PC-9 (cell line): Measurements from ENCODE around the gene IRS1. TPM values are rescaled to one million over a fixed set of nuclear protein-coding genes. Genes with fewer than 3 reads are reported as not detected.

Experiments used
- BruUV-seq: library from RNA; stranded (reverse); fragments of 400-500 nt; replicated peaks from 2 replicates; lab custom pipeline; 2021; lab: Mats Ljungman, UMichigan
- CTCF ChIA-PET: fragments of 300-600 bp; sonication (Branson Sonifier 250); formaldehyde crosslinking; loops from one replicate; lab custom pipeline; 2022; ENCODE audit warnings: antibody characterized with exemption; lab: Charles Lee
- POLR2A ChIA-PET: fragments of 300-600 bp; sonication (Branson Sonifier 250); formaldehyde crosslinking; loops from one replicate; lab custom pipeline; 2022; ENCODE audit warnings: antibody characterized with exemption; ENCODE audit not compliant: unreplicated experiment; lab: Charles Lee
- DNase-seq, 2 experiments: peaks; one replicate each; pipeline versions ENCODE4 v3.0.0 to v3.0.0-alpha.2; 2015 to 2022; ENCODE audit warnings: mixed read lengths in 1 of 2
- H2AFZ ChIP-seq: fragments of 200-600 bp; sonication (generic); 2 replicates; pipeline ENCODE4 v1.8.1; 2017; ENCODE audit warnings: antibody characterized with exemption
- H3F3A ChIP-seq: fragments of 200-600 bp; sonication (generic); 2 replicates; pipeline ENCODE4 v1.8.1; 2017; ENCODE audit warnings: antibody characterized with exemption, mild to moderate bottlenecking, low read depth; ENCODE audit not compliant: insufficient read depth
- H3K27ac ChIP-seq: fragments of 200-600 bp; sonication (generic); 2 replicates; pipeline ENCODE4 v1.6.1; 2016; ENCODE audit warnings: mixed run types
- H3K27me3 ChIP-seq: fragments of 200-600 bp; sonication (generic); 2 replicates; pipeline ENCODE4 v1.6.1; 2016; ENCODE audit warnings: low read depth, mixed run types; ENCODE audit not compliant: insufficient read depth
- H3K36me3 ChIP-seq: fragments of 200-600 bp; sonication (generic); 2 replicates; pipeline ENCODE4 v1.6.1; 2016; ENCODE audit warnings: low read depth, mixed run types
- H3K4me1 ChIP-seq: fragments of 200-600 bp; sonication (generic); replicated peaks from 2 replicates; pipeline ENCODE4 v1.6.1; 2016; ENCODE audit warnings: mixed run types; ENCODE audit not compliant: insufficient read depth
- H3K4me2 ChIP-seq: fragments of 200-600 bp; sonication (generic); 2 replicates; pipeline ENCODE4 v1.6.1; 2017; ENCODE audit warnings: mixed run types
- H3K4me3 ChIP-seq: fragments of 200-600 bp; sonication (generic); 2 replicates; pipeline ENCODE4 v1.6.1; 2016; ENCODE audit warnings: mixed run types
- H3K79me2 ChIP-seq: fragments of 200-600 bp; sonication (generic); 2 replicates; pipeline ENCODE4 v1.6.1; 2017; ENCODE audit warnings: low read depth, mixed run types
- H3K9me2 ChIP-seq: fragments of 200-600 bp; sonication (generic); 2 replicates; pipeline ENCODE4 v1.8.1; 2017; ENCODE audit warnings: mild to moderate bottlenecking; ENCODE audit not compliant: insufficient read depth
- H3K9me3 ChIP-seq: fragments of 200-600 bp; sonication (generic); 2 replicates; pipeline ENCODE4 v1.8.1; 2016; ENCODE audit warnings: low read depth; ENCODE audit not compliant: insufficient read depth
- H4K20me1 ChIP-seq: fragments of 200-600 bp; sonication (generic); 2 replicates; pipeline ENCODE4 v1.8.1; 2017; ENCODE audit not compliant: insufficient read depth
- CTCF ChIP-seq: fragments of 200-600 bp; sonication (generic); conservative IDR thresholded peaks from 2 replicates; pipeline ENCODE4 v1.6.1; 2017; ENCODE audit warnings: mixed run types, antibody characterized with exemption, mild to moderate bottlenecking, moderate library complexity
- EZH2 ChIP-seq: fragments of 200-600 bp; sonication (generic); IDR thresholded peaks from 2 replicates; pipeline ENCODE4 v1.8.0; 2017; ENCODE audit warnings: antibody characterized with exemption, low read depth
- intact Hi-C: fragments of 100-400 bp; cut with micrococcal nuclease; formaldehyde crosslinking; loops from one replicate; pipeline ENCODE4 v1.10.0; 2022; ENCODE audit not compliant: unreplicated experiment
- total RNA-seq: library from RNA; stranded (reverse); gene quantifications from 2 replicates; pipeline ENCODE4 v1.2.3, GENCODE V29; 2021

Gene IRS1
- total RNA-seq, 1 experiment from 2014 or later, result 28.6 TPM

GRCh38 chr2:226788064-226788463, 11.6 kb downstream of the IRS1 start:
- ChIA-PET CTCF (no interaction called here), POLR2A (interaction anchor here (0.7 kb wide), 1 partner anchor 46 kb away, joined by 4 read pairs; no protein-coding TSS in a partner anchor)
- no TSS peak for BruUV-seq
- peaks cover 26% of the 10 kb centered on the region for H3K4me1 ChIP-seq
- peaks cover 52% of the 10 kb centered on the region for H3K36me3 ChIP-seq
- 0 out of 2 replicates have a peak, but pooled peaks cover 3% of the 10 kb centered on the region for H4K20me1 ChIP-seq
- no peak overlapping the region for H3K4me3 ChIP-seq
- 0 out of 2 replicates have a peak overlapping the region, but pooled peaks have one; percentile 4 for H3K4me2 ChIP-seq
- DNase-seq, result no peak
- no peaks in the 10 kb centered on the region for H3K9me3 ChIP-seq
- no peak overlapping the region for H2AFZ ChIP-seq
- H3K27ac ChIP-seq, result no peak overlapping the region
- H3F3A ChIP-seq, result peaks cover 18% of the 10 kb centered on the region
- intact Hi-C loops, result no loop called here
- no peaks in the 10 kb centered on the region for H3K9me2 ChIP-seq
- H3K79me2 ChIP-seq, result peaks cover 91% of the 10 kb centered on the region
- TF ChIP-seq CTCF (no peak), EZH2 (no peak)
- H3K27me3 ChIP-seq, result no peaks in the 10 kb centered on the region

- BruUV-seq, result no TSS peak
- Histone ChIP-seq H3F3A (no peaks in the 10 kb centered on the region; the same call in 1 of the 2 replicates), H3K27me3 (no peaks in the 10 kb centered on the region), H3K4me2 (no peak overlapping the region), H4K20me1 (0 out of 2 replicates have a peak, but pooled peaks cover 3% of the 10 kb centered on the region), H3K79me2 (peaks cover 82% of the 10 kb centered on the region), H3K27ac (no peak overlapping the region), H3K9me3 (no peaks in the 10 kb centered on the region), H3K36me3 (peaks cover 62% of the 10 kb centered on the region), H3K4me1 (no peaks in the 10 kb centered on the region), H3K4me3 (no peak overlapping the region), H2AFZ (no peak overlapping the region), H3K9me2 (no peaks in the 10 kb centered on the region)
- POLR2A ChIA-PET, result interaction anchor here (0.6 to 0.8 kb wide), 2 partner anchors 456 to 723 kb away, joined by 6 to 12 read pairs; no protein-coding TSS in a partner anchor
- DNase-seq, result no peak
- CTCF ChIA-PET, result interaction anchor here (0.6 kb wide), 1 partner anchor 11 kb away, joined by 3 read pairs; no protein-coding TSS in a partner anchor
- TF ChIP-seq CTCF (no peak), EZH2 (no peak)
- intact Hi-C loops, result no loop called here
These were observed 15.7 kb downstream of the IRS1 start for GRCh38 chr2:226783885-226784284.

- Histone ChIP-seq H3K4me3 (no peak overlapping the region), H3K4me1 (no peaks in the 10 kb centered on the region), H3K9me3 (no peaks in the 10 kb centered on the region), H4K20me1 (no peaks in the 10 kb centered on the region), H2AFZ (no peak overlapping the region), H3K9me2 (no peaks in the 10 kb centered on the region), H3K79me2 (peaks cover 75% of the 10 kb centered on the region), H3K27me3 (no peaks in the 10 kb centered on the region), H3K36me3 (peaks cover 50% of the 10 kb centered on the region), H3K27ac (no peak overlapping the region), H3F3A (no peaks in the 10 kb centered on the region), H3K4me2 (no peak overlapping the region)
- BruUV-seq, result no TSS peak
- TF ChIP-seq CTCF, result no peak
- no peak for TF ChIP-seq EZH2
- no peak for DNase-seq
- intact Hi-C loops, result no loop called here
- CTCF ChIA-PET, result no interaction called here
- POLR2A ChIA-PET, result no interaction called here
These were observed 17.4 kb downstream of the IRS1 start for GRCh38 chr2:226782092-226782713.
